B cell (primary cell): Measurements from ENCODE around the gene FMOD.

Experiments used
- EZH2 ChIP-seq: IDR thresholded peaks from 2 replicates; pipeline ENCODE4 v1.6.1; 2012; ENCODE audit warnings: borderline replicate concordance, low read depth, mild to moderate bottlenecking, moderate library complexity, low read length; ENCODE audit not compliant: insufficient read depth, poor library complexity, severe bottlenecking
- TF ChIP-seq, protein P1 (sequence below): fragments of 200-600 bp; IDR thresholded peaks from one replicate; pipeline ENCODE4 v1.8.0; 2022; ENCODE audit warnings: antibody characterized with exemption, mild to moderate bottlenecking

DNA sequence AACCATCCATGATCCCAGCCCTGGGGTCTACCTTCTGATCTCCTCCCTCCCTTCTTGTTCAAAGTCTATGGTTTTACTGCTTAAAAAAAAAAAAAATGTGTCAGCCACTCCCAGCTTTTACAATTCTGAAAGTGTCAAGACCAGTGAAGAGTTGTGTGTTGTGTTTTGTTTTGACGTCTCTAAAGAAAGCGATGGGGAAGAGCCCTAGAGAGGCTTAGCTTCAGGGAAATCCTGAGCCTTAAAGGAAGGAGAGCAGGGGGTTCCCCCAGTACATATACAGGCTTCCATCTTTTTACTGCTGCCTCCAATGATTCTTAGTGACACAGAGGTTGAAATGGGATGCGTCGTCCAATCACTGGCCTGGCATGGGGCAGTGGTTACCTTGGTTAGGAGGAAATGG lies 13.9 kb upstream of the FMOD start:
- TF ChIP-seq, protein P1, sequence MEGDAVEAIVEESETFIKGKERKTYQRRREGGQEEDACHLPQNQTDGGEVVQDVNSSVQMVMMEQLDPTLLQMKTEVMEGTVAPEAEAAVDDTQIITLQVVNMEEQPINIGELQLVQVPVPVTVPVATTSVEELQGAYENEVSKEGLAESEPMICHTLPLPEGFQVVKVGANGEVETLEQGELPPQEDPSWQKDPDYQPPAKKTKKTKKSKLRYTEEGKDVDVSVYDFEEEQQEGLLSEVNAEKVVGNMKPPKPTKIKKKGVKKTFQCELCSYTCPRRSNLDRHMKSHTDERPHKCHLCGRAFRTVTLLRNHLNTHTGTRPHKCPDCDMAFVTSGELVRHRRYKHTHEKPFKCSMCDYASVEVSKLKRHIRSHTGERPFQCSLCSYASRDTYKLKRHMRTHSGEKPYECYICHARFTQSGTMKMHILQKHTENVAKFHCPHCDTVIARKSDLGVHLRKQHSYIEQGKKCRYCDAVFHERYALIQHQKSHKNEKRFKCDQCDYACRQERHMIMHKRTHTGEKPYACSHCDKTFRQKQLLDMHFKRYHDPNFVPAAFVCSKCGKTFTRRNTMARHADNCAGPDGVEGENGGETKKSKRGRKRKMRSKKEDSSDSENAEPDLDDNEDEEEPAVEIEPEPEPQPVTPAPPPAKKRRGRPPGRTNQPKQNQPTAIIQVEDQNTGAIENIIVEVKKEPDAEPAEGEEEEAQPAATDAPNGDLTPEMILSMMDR = no peak
- TF ChIP-seq EZH2 = no peak
